Neural progenitor cell (in vitro differentiated cells): ENCODE measurements around the gene SKOR1. TPM values are rescaled to one million over a fixed set of nuclear protein-coding genes. Genes with fewer than 3 reads are reported as not detected.

Experiments
- DNase-seq: peaks from one replicate; pipeline ENCODE4 v3.0.0-alpha.2; 2016; ENCODE audit warnings: low spot score
- H2AFZ ChIP-seq: fragments of 200-600 bp; sonication (generic); replicated peaks from 2 replicates; pipeline ENCODE4 v1.6.1; 2016; ENCODE audit warnings: antibody characterized with exemption
- H3F3A ChIP-seq: fragments of 200-600 bp; sonication (generic); 2 replicates; pipeline ENCODE4 v1.6.1; 2016; ENCODE audit warnings: antibody characterized with exemption, low read depth
- H3K27ac ChIP-seq: fragments of 200-600 bp; sonication (generic); 2 replicates; pipeline ENCODE4 v1.5.1; 2016; ENCODE audit warnings: mild to moderate bottlenecking
- H3K27me3 ChIP-seq: fragments of 200-600 bp; sonication (generic); 2 replicates; pipeline ENCODE4 v1.6.1; 2016; ENCODE audit warnings: mild to moderate bottlenecking, moderate library complexity
- H3K36me3 ChIP-seq: fragments of 200-600 bp; sonication (generic); 2 replicates; pipeline ENCODE4 v1.5.1; 2016
- H3K4me1 ChIP-seq: fragments of 200-600 bp; sonication (generic); 2 replicates; pipeline ENCODE4 v1.6.1; 2016; ENCODE audit warnings: mixed run types
- H3K4me2 ChIP-seq: fragments of 200-600 bp; sonication (generic); 2 replicates; pipeline ENCODE4 v1.6.1; 2016
- H3K4me3 ChIP-seq: fragments of 200-600 bp; sonication (generic); 2 replicates; pipeline ENCODE4 v1.5.1; 2016
- H3K79me2 ChIP-seq: fragments of 200-600 bp; sonication (generic); 2 replicates; pipeline ENCODE4 v1.6.1; 2016; ENCODE audit warnings: low read depth
- H3K9ac ChIP-seq: fragments of 200-600 bp; sonication (generic); 2 replicates; pipeline ENCODE4 v1.6.1; 2016
- H3K9me3 ChIP-seq: fragments of 200-600 bp; sonication (generic); 2 replicates; pipeline ENCODE4 v1.5.1; 2016; ENCODE audit warnings: low read depth
- H4K20me1 ChIP-seq: fragments of 200-600 bp; sonication (generic); 2 replicates; pipeline ENCODE4 v1.6.1; 2016; ENCODE audit warnings: low read depth
- H3K27ac Mint-ChIP-seq: 3 replicates; pipeline ENCODE4 v1.8.0; 2021; ENCODE audit warnings: mixed read lengths
- H3K27me3 Mint-ChIP-seq: 2 replicates; pipeline ENCODE4 v1.8.0; 2022; ENCODE audit warnings: low read depth, mild to moderate bottlenecking, inconsistent platforms, moderate library complexity, mixed read lengths; ENCODE audit not compliant: insufficient read depth
- H3K36me3 Mint-ChIP-seq: 3 replicates; pipeline ENCODE4 v1.8.0; 2021; ENCODE audit warnings: mixed read lengths
- H3K4me1 Mint-ChIP-seq: 3 replicates; pipeline ENCODE4 v1.8.0; 2021; ENCODE audit warnings: mixed read lengths
- H3K4me3 Mint-ChIP-seq: 3 replicates; pipeline ENCODE4 v1.8.0; 2021; ENCODE audit warnings: mild to moderate bottlenecking, moderate library complexity, mixed read lengths
- H3K9me3 Mint-ChIP-seq: 3 replicates; pipeline ENCODE4 v1.8.0; 2020; ENCODE audit warnings: mixed read lengths
- EZH2 ChIP-seq: fragments of 200-600 bp; sonication (generic); IDR thresholded peaks from 2 replicates; pipeline ENCODE4 v1.6.1; 2017; ENCODE audit warnings: antibody characterized with exemption, mild to moderate bottlenecking, moderate library complexity
- EZH2phosphoT487 ChIP-seq: fragments of 200-600 bp; sonication (generic); IDR thresholded peaks from 2 replicates; pipeline ENCODE4 v1.6.1; 2017; ENCODE audit warnings: antibody characterized with exemption
- total RNA-seq: library from RNA; depleted of rRNA; stranded (reverse); fragments of >200 nt; gene quantifications from 2 replicates; pipeline ENCODE4 v1.2.3, GENCODE V29; 2015; ENCODE audit warnings: low replicate concordance
- TF ChIP-seq, protein P1 (sequence below): fragments of 200-600 bp; sonication (generic); IDR thresholded peaks from 2 replicates; pipeline ENCODE4 v1.5.1; 2017; ENCODE audit warnings: antibody characterized with exemption, mild to moderate bottlenecking

The SKOR1 gene
- total RNA-seq, 1 donor from 2014 or later: 0.51 TPM

DNA sequence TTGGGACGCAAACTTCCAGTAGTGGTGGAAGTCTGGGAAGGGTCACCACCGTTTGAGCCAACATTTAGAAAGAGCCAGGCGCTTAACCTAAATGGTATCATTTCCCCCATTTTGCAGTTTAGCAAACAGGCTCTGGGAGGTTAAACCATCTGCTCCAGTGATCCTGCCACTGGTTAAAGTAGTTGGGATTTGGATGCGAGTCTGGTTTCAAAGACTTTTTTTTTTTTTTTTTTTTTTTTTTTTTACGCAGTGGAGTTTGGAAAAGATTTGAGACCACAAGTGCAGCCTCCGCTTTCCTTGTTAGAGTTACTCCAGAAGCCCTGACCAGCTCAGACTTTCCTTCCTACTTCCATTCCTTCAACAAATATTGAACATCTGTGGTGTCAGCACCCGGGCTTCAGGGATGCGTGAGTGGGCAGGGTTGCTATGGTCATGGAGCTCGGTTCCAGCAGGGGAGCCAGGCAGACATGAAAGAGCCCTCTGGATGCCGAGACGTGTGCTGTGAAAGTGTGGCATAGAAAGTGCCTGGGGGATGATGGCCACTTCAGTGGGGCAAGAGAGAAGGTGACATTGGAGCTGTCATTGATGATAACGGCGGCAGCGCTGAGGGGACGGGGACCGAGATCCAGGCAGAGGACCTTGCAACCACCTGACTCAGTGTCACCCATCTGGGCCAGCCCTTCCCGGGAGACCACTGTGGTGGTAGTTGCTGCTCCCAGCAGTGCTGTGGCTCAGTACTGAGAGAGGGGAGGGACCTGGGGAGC lies 15.6 kb downstream of the SKOR1 start:
- Mint-ChIP-seq H3K4me1 (peaks cover 62% of the 10 kb centered on the region), H3K36me3 (no peaks in the 10 kb centered on the region), H3K27me3 (peaks cover 35% of the 10 kb centered on the region), H3K4me3 (peak overlapping the region; percentile 95), H3K27ac (peak overlapping the region; percentile 67), H3K9me3 (peaks cover 3% of the 10 kb centered on the region)
- Histone ChIP-seq H3K9ac (no peak overlapping the region), H3F3A (peaks cover 73% of the 10 kb centered on the region), H4K20me1 (no peaks in the 10 kb centered on the region), H3K9me3 (no peaks in the 10 kb centered on the region), H2AFZ (peak overlapping the region; percentile 64), H3K27ac (no peak overlapping the region), H3K4me2 (peak overlapping the region; percentile 86), H3K4me3 (peak overlapping the region; percentile 75), H3K36me3 (no peaks in the 10 kb centered on the region), H3K79me2 (no peaks in the 10 kb centered on the region), H3K27me3 (peaks cover 36% of the 10 kb centered on the region), H3K4me1 (peaks cover 58% of the 10 kb centered on the region)
- TF ChIP-seq, protein P1, sequence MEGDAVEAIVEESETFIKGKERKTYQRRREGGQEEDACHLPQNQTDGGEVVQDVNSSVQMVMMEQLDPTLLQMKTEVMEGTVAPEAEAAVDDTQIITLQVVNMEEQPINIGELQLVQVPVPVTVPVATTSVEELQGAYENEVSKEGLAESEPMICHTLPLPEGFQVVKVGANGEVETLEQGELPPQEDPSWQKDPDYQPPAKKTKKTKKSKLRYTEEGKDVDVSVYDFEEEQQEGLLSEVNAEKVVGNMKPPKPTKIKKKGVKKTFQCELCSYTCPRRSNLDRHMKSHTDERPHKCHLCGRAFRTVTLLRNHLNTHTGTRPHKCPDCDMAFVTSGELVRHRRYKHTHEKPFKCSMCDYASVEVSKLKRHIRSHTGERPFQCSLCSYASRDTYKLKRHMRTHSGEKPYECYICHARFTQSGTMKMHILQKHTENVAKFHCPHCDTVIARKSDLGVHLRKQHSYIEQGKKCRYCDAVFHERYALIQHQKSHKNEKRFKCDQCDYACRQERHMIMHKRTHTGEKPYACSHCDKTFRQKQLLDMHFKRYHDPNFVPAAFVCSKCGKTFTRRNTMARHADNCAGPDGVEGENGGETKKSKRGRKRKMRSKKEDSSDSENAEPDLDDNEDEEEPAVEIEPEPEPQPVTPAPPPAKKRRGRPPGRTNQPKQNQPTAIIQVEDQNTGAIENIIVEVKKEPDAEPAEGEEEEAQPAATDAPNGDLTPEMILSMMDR: no peak
- TF ChIP-seq EZH2phosphoT487: no peak
- DNase-seq: peak; percentile 32

DNA sequence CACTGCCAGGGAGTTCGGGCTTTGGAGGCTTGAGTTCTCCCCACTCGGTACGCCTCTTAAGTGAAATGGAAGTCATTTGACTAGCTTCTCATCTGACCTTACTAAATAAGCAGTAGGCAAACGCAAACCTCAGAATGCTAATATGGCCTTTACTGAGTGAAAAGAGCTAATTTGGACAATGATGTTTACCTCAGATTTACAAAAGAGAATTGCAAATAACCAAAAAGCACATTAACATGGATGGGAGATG lies 16.1 kb downstream of the SKOR1 start:
- Histone ChIP-seq H3K4me3 (peak overlapping the region; percentile 75), H3K4me2 (peak overlapping the region; percentile 86), H3K9me3 (no peaks in the 10 kb centered on the region), H3K9ac (no peak overlapping the region), H3K79me2 (no peaks in the 10 kb centered on the region), H3K27ac (no peak overlapping the region), H3K36me3 (no peaks in the 10 kb centered on the region), H3F3A (peaks cover 69% of the 10 kb centered on the region), H2AFZ (no peak overlapping the region), H4K20me1 (no peaks in the 10 kb centered on the region), H3K4me1 (peaks cover 59% of the 10 kb centered on the region), H3K27me3 (peaks cover 31% of the 10 kb centered on the region)
- Mint-ChIP-seq H3K4me3 (peak overlapping the region; percentile 95), H3K9me3 (peaks cover 3% of the 10 kb centered on the region), H3K27me3 (peaks cover 30% of the 10 kb centered on the region), H3K36me3 (no peaks in the 10 kb centered on the region), H3K27ac (no peak overlapping the region), H3K4me1 (peaks cover 63% of the 10 kb centered on the region)
- TF ChIP-seq, protein P1: no peak
- no peak for TF ChIP-seq EZH2phosphoT487
- no peak for TF ChIP-seq EZH2
- DNase-seq: no peak

DNA sequence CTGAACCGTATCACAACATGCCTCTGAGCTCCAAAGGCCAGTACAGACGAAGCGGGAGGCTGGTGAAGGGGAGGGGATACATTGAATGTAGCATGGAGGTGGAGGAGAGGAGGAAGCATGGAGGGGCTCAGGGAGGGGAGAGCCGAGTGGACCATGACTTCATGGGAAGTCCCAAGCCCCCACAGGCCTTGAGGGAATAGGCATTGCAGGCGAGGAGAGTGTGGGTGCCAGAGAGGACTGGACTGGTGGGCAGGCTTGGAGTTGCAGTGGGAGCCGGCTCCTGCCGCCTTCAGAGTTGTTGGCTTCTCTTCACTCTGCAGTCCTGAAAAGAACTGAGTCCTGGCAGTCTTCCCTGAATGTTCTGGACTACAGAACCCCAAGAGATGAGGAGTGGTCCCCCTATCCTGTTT lies 17.8 kb downstream of the SKOR1 start:
- peak overlapping the region; percentile 95 for H3K27ac Mint-ChIP-seq
- peak overlapping the region; percentile 81 for H3K27ac ChIP-seq
- H3K4me3 Mint-ChIP-seq: peak overlapping the region; percentile 70

More for the DNA sequence above, 17.8 kb downstream of the SKOR1 start:
- no peaks in the 10 kb centered on the region for H3K9me3 ChIP-seq
- Mint-ChIP-seq H3K9me3 (peaks cover 8% of the 10 kb centered on the region), H3K36me3 (no peaks in the 10 kb centered on the region), H3K4me1 (peaks cover 65% of the 10 kb centered on the region), H3K27me3 (peaks cover 21% of the 10 kb centered on the region)
- peaks cover 61% of the 10 kb centered on the region for H3K4me1 ChIP-seq
- H3K4me2 ChIP-seq: peak overlapping the region; percentile 58
- H3K9ac ChIP-seq: no peak overlapping the region
- H3K27me3 ChIP-seq: peaks cover 15% of the 10 kb centered on the region
- no peaks in the 10 kb centered on the region for H3K36me3 ChIP-seq
- no peak for TF ChIP-seq EZH2
- TF ChIP-seq, protein P1: no peak
- no peak for TF ChIP-seq EZH2phosphoT487
- no peak overlapping the region for H3K4me3 ChIP-seq
- H3F3A ChIP-seq: peaks cover 53% of the 10 kb centered on the region
- DNase-seq: peak; percentile 44
- no peaks in the 10 kb centered on the region for H4K20me1 ChIP-seq
- H3K79me2 ChIP-seq: no peaks in the 10 kb centered on the region
- no peak overlapping the region for H2AFZ ChIP-seq
